Esophagus squamous epithelium (tissue), 5 donors: ENCODE data around the gene BEX3. TPM values are rescaled to one million over a fixed set of nuclear protein-coding genes. Genes with fewer than 3 reads are reported as not detected.
"Not testable (repeated sequence)": the region's sequence is repeated elsewhere in the genome, so short reads cannot be mapped to it uniquely, and the experiment has no call there.

Source experiments
- DNase-seq: peaks from one replicate; lab custom pipeline; 2025; lab: John Stamatoyannopoulos, UW
- H3K27ac ChIP-seq, 4 donors: fragments of 200-600 bp; sonication (generic); one replicate each; pipeline ENCODE4 v1.5.1; 2016 to 2019; ENCODE audit warnings: mild to moderate bottlenecking in 1 of 4
- H3K27me3 ChIP-seq, 4 donors: fragments of 200-600 bp; sonication (generic); 1 replicate in 3 of 4; 2 replicates in 1 of 4; pipeline versions ENCODE4 v1.5.1 to v1.6.0; 2017 to 2021; ENCODE audit warnings: antibody characterized with exemption in 1 of 4
- H3K36me3 ChIP-seq, 3 donors: fragments of 200-600 bp; sonication (generic); one replicate each; pipeline ENCODE4 v1.5.1; 2016 to 2019
- H3K4me1 ChIP-seq, 3 donors: fragments of 200-600 bp; sonication (generic); one replicate each; pipeline ENCODE4 v1.5.1; 2017 to 2019
- H3K4me3 ChIP-seq, 4 donors: fragments of 200-600 bp; sonication (generic); 1 replicate in 3 of 4; 2 replicates in 1 of 4; pipeline ENCODE4 v1.5.1; 2016 to 2019; ENCODE audit warnings: mild to moderate bottlenecking in 2 of 4, moderate library complexity in 1 of 4
- H3K9me3 ChIP-seq, 3 donors: fragments of 200-600 bp; sonication (generic); one replicate each; pipeline ENCODE4 v1.5.1; 2016 to 2019
- POLR2A ChIP-seq, 4 donors: fragments of 450-650 bp; IDR thresholded peaks; one replicate each; pipeline ENCODE4 v1.6.1; 2017; ENCODE audit warnings: antibody characterized with exemption in 4 of 4, mild to moderate bottlenecking in 4 of 4, moderate library complexity in 3 of 4
- WGBS, 2 donors: methylation state at CpG; one replicate each; pipeline ENCODE4 v1.1.5; 2018; 5-methylcytosine and 5-hydroxymethylcytosine counted together
- intact Hi-C: fragments of 100-400 bp; cut with DNase I; formaldehyde crosslinking; loops from one replicate; pipeline ENCODE4 v1.15.0; 2022
- total RNA-seq, 4 donors: library from RNA; depleted of rRNA; stranded (reverse); fragments of >200 nt; gene quantifications; one replicate each; pipeline ENCODE4 v1.1.0, GENCODE V29; 2016
- TF ChIP-seq, protein P1 (sequence below), 6 experiments: fragments of 450-650 bp in 4 of 6; fragments of 200-600 bp in 2 of 6; sonication (generic) in 2 of 6; IDR thresholded peaks; one replicate each; pipeline ENCODE4 v1.5.1; 2016 to 2019; ENCODE audit warnings: antibody characterized with exemption in 6 of 6, mild to moderate bottlenecking in 4 of 6, moderate library complexity in 4 of 6
- donor health status: DM: yes; HTN: yes; CAD: no.

The BEX3 gene
- total RNA-seq, 4 donors from 2014 or later = 32.7 to 104 (median 44.7) TPM

DNA sequence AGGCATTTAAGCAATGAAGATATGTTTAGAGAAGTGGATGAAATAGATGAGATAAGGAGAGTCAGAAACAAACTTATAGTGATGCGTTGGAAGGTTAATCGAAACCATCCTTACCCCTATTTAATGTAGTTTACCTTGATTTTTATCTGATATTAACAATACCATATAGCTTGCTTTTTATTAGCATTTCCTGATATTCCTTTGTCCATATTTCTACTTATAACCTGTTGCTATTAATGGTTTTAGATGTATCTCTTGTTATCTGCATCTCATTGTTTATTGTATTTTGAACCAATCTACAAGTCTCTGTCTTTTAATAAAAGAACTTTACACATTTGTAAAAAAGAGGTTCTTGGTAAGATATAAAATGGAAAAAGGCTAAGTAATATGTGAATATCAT, 18.5 kb upstream of the BEX3 start:
- peak overlapping the region in 1 of 4 donors; percentile 71 for H3K4me3 ChIP-seq
- DNase-seq = no peak
- no peaks in the 10 kb centered on the region for H3K9me3 ChIP-seq
- no peaks in the 10 kb centered on the region for H3K27me3 ChIP-seq
- H3K27ac ChIP-seq = no peak overlapping the region
- TF ChIP-seq, protein P1, sequence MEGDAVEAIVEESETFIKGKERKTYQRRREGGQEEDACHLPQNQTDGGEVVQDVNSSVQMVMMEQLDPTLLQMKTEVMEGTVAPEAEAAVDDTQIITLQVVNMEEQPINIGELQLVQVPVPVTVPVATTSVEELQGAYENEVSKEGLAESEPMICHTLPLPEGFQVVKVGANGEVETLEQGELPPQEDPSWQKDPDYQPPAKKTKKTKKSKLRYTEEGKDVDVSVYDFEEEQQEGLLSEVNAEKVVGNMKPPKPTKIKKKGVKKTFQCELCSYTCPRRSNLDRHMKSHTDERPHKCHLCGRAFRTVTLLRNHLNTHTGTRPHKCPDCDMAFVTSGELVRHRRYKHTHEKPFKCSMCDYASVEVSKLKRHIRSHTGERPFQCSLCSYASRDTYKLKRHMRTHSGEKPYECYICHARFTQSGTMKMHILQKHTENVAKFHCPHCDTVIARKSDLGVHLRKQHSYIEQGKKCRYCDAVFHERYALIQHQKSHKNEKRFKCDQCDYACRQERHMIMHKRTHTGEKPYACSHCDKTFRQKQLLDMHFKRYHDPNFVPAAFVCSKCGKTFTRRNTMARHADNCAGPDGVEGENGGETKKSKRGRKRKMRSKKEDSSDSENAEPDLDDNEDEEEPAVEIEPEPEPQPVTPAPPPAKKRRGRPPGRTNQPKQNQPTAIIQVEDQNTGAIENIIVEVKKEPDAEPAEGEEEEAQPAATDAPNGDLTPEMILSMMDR (IDR thresholded peaks at IDR 0.05) = no peak
- TF ChIP-seq POLR2A (IDR thresholded peaks at IDR 0.05) = no peak
- 91% methylated on average over 2 of the region's 2 CpGs for WGBS, 2 donors
- H3K4me1 ChIP-seq = peaks cover 0 to 14% (median 0%) of the 10 kb centered on the region in 3 donors
- no peaks in the 10 kb centered on the region for H3K36me3 ChIP-seq
- intact Hi-C loops = no loop called here

DNA sequence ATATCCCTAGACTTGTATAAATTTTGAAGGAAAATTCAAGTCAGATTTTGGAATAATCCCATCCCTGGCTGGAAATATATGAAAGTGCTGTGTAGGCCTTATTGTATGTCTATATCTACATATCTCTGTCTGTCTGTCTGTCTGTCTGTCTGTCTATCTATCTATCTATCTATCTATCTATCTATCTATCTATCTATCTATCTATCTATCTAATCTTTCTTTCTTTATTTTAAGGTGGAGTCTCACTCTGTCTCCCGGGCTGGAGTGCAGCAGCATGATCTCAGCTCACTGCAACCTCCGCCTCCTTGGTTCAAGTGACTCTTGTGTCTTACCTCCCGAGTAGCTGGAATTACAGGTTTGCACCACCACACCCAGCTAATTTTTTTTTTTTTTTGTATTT, 16.7 kb upstream of the BEX3 start:
- H3K36me3 ChIP-seq, H3K27me3 ChIP-seq, H3K9me3 ChIP-seq, H3K4me3 ChIP-seq, H3K27ac ChIP-seq, DNase-seq, intact Hi-C loops: not testable (repeated sequence)
- H3K4me1 ChIP-seq = peaks cover 0 to 14% (median 0%) of the 10 kb centered on the region in 3 donors
- WGBS, 2 donors = 71 to 86% methylated on average over 3 of the region's 3 CpGs

DNA sequence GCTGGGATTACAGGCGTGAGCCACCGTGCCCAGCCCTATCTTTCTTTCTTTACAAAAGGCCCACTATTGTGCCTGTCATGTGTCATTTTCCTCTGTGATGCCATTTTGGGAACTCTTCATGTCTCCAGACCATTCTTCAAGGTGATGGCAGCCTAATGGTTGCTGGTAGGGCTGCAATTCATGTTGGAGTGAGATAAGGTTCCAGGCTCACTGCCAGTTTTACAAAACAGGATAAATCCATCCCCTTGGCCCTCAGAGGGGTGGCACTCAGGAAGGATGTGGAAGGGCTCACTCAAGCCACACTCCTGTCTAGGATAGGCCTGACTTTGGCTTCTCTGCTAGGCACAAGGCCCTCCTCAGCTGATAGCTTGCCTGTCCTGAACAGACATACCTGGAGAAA, 16.2 kb upstream of the BEX3 start:
- H3K9me3 ChIP-seq = no peaks in the 10 kb centered on the region
- H3K4me3 ChIP-seq = no peak overlapping the region
- no peaks in the 10 kb centered on the region for H3K27me3 ChIP-seq
- 50 to 85% methylated on average over 2 of the region's 2 CpGs for WGBS, 2 donors
- no peak for DNase-seq
- intact Hi-C loops = no loop called here
- H3K4me1 ChIP-seq = peaks cover 0 to 14% (median 0%) of the 10 kb centered on the region in 3 donors
- no peak for TF ChIP-seq POLR2A (IDR thresholded peaks at IDR 0.05)
- TF ChIP-seq, protein P1 (IDR thresholded peaks at IDR 0.05) = no peak
- H3K36me3 ChIP-seq = no peaks in the 10 kb centered on the region
- no peak overlapping the region for H3K27ac ChIP-seq

DNA sequence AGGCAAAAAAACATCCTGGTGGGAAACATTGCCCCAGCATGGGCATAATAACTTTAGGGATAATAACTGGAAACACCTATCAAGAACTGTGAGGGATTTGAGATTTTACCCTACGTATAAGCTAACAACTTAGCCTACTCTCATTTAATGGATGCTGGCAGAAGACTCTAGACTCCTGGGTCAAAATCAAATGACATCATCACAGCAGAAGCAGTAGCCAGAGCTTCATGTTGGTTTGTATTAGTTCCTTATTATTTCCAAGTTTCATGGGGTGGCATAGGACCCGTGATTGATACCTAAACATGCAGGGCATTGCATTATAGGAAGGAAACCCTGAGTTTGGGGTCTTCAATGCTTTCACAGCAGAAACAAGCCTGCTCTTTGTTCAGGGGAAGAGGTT, 15.4 kb upstream of the BEX3 start:
- WGBS, 2 donors = 58 to 86% methylated on average over 1 of the region's 2 CpGs
- intact Hi-C loops = no loop called here
- H3K27ac ChIP-seq = no peak overlapping the region

DNA sequence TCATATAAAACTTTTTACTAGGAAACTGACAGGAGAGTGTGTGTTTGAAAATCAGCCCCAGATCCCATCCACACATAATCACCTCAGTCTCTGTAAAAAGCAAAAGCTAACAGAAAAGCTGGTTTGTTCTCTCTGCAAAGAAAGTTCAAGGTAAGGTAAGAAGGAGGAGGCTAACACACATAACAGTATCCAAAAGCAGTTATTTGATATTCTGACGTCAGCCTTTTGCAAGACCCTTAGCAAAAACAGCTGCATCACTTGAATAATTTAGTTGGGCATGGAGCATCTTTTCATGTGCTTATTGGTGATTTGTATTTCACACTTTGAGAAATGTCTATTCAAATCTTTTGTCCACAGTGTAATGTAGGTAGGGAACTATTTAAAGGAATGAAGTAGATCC, 14.5 kb upstream of the BEX3 start:
- Histone ChIP-seq H3K9me3 (no peaks in the 10 kb centered on the region), H3K36me3 (no peaks in the 10 kb centered on the region), H3K27me3 (no peaks in the 10 kb centered on the region), H3K4me3 (no peak overlapping the region), H3K27ac (no peak overlapping the region), H3K4me1 (peaks cover 0 to 10% (median 0%) of the 10 kb centered on the region in 3 donors)
- no peak for DNase-seq
- intact Hi-C loops = no loop called here
- WGBS, 2 donors = 35% methylated on average over 1 of the region's 1 CpG; no CpG with 5 or more reads in 1 of the 2 donors
- no peak for TF ChIP-seq POLR2A (IDR thresholded peaks at IDR 0.05)
- TF ChIP-seq, protein P1 (IDR thresholded peaks at IDR 0.05) = no peak

More for the DNA sequence above, 15.4 kb upstream of the BEX3 start:
- peaks cover 0 to 12% (median 0%) of the 10 kb centered on the region in 3 donors for H3K4me1 ChIP-seq
- no peaks in the 10 kb centered on the region for H3K36me3 ChIP-seq
- no peaks in the 10 kb centered on the region for H3K9me3 ChIP-seq
- TF ChIP-seq POLR2A (IDR thresholded peaks at IDR 0.05) = no peak
- TF ChIP-seq, protein P1 (IDR thresholded peaks at IDR 0.05) = no peak
- DNase-seq = no peak
- H3K27me3 ChIP-seq = no peaks in the 10 kb centered on the region
- H3K4me3 ChIP-seq = no peak overlapping the region

DNA sequence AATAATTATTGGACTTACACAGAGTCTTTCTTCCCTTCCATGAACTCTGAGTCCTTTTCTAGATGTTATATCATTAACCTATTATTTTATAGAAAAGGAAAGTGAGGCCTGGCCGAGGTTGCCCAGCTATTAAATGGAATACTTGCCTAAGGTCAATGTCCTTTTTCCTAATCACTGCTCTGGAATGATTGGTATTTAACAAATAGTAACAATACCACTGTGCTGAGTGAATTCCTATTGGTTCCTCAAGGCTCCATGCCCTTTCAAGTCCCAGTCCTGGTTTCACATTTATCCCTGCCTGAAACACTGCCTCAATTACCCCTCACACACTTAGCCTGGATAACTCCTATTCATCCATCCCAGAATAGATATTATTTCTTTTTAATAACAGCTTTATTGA, 13.9 kb upstream of the BEX3 start:
- TF ChIP-seq, protein P1 (IDR thresholded peaks at IDR 0.05) = no peak
- no peak for TF ChIP-seq POLR2A (IDR thresholded peaks at IDR 0.05)
- H3K27ac ChIP-seq = no peak overlapping the region
- no peak for DNase-seq
- H3K36me3 ChIP-seq = no peaks in the 10 kb centered on the region
- peaks cover 0 to 6% (median 0%) of the 10 kb centered on the region in 3 donors for H3K4me1 ChIP-seq
- no peaks in the 10 kb centered on the region for H3K27me3 ChIP-seq
- no peak overlapping the region for H3K4me3 ChIP-seq
- WGBS, 2 donors = 20 to 31% methylated on average over 1 of the region's 1 CpG
- intact Hi-C loops = no loop called here
- no peaks in the 10 kb centered on the region for H3K9me3 ChIP-seq
